HEK293 (cell line): ENCODE results near the gene SYTL3.

Experiments
- CTCF ChIA-PET: fragments of 350-600 bp; formaldehyde crosslinking; extraction: SDS; loops from one replicate; lab custom pipeline; 2021; ENCODE audit warnings: antibody characterized with exemption; lab: Yijun Ruan, JAX
- POLR2A ChIA-PET: fragments of 300-600 bp; formaldehyde crosslinking; extraction: SDS; loops from one replicate; lab custom pipeline; 2020; ENCODE audit warnings: antibody characterized with exemption, inconsistent platforms; lab: Yijun Ruan, JAX
- H3K27ac ChIP-seq: fragments of 200-500 bp; sonication (Bioruptor generic); 2 replicates; pipeline ENCODE4 v1.5.1; 2014; ENCODE audit warnings: low read depth, low read length, control low read depth, inconsistent platforms; ENCODE audit errors: extremely low read depth
- H3K36me3 ChIP-seq, 2 experiments: fragments of 200-500 bp in 1 of 2; sonication (Bioruptor generic) in 1 of 2; 1 replicate in 1 of 2; 2 replicates in 1 of 2; pipeline ENCODE4 v1.5.1; 2014 to 2017; ENCODE audit warnings: inconsistent platforms in 2 of 2, low read length in 2 of 2; ENCODE audit not compliant: control insufficient read depth in 2 of 2, insufficient read depth in 1 of 2
- H3K4me1 ChIP-seq: fragments of 200-500 bp; sonication (Bioruptor generic); 2 replicates; pipeline ENCODE4 v1.5.1; 2014; ENCODE audit warnings: mild to moderate bottlenecking, low read length, inconsistent platforms; ENCODE audit not compliant: control insufficient read depth, insufficient read depth
- H3K4me3 ChIP-seq: 2 replicates; pipeline ENCODE4 v1.5.1; 2011; ENCODE audit warnings: low read depth, mild to moderate bottlenecking, control low read depth, low read length, moderate library complexity
- H3K9me3 ChIP-seq: fragments of 200-500 bp; sonication (Bioruptor generic); 2 replicates; pipeline ENCODE4 v1.5.1; 2014; ENCODE audit warnings: low read depth, low read length, inconsistent platforms; ENCODE audit not compliant: control insufficient read depth, insufficient read depth
- BCL11A ChIP-seq: fragments of 450-650 bp; formaldehyde crosslinking; IDR thresholded peaks from 2 replicates; pipeline ENCODE4 v1.5.1; 2016; ENCODE audit warnings: low read depth, missing biosample characterization, missing genetic modification characterization
- HIC1 ChIP-seq: fragments of 450-650 bp; formaldehyde crosslinking; IDR thresholded peaks from 2 replicates; pipeline ENCODE4 v1.5.1; 2016; ENCODE audit warnings: missing biosample characterization, missing genetic modification characterization
- PRDM10 ChIP-seq: fragments of 450-650 bp; formaldehyde crosslinking; IDR thresholded peaks from 2 replicates; pipeline ENCODE4 v1.5.1; 2016; ENCODE audit warnings: missing biosample characterization, missing genetic modification characterization
- ZNF223 ChIP-seq: fragments of 450-650 bp; formaldehyde crosslinking; IDR thresholded peaks from 2 replicates; pipeline ENCODE4 v1.5.1; 2016; ENCODE audit warnings: missing biosample characterization, missing genetic modification characterization
- ZNF23 ChIP-seq: fragments of 450-650 bp; formaldehyde crosslinking; IDR thresholded peaks from 2 replicates; pipeline ENCODE4 v1.5.1; 2016; ENCODE audit warnings: missing biosample characterization, missing genetic modification characterization, borderline replicate concordance
- ZNF266 ChIP-seq: fragments of 450-650 bp; formaldehyde crosslinking; IDR thresholded peaks from 2 replicates; pipeline ENCODE4 v1.5.1; 2016; ENCODE audit warnings: missing biosample characterization, missing genetic modification characterization, low read depth
- ZNF280D ChIP-seq: fragments of 450-650 bp; formaldehyde crosslinking; IDR thresholded peaks from 2 replicates; pipeline ENCODE4 v1.5.1; 2016; ENCODE audit warnings: missing biosample characterization, missing genetic modification characterization
- ZNF302 ChIP-seq: fragments of 450-650 bp; formaldehyde crosslinking; IDR thresholded peaks from 2 replicates; pipeline ENCODE4 v1.5.1; 2016; ENCODE audit warnings: missing biosample characterization, missing genetic modification characterization, low read depth
- ZNF311 ChIP-seq: fragments of 450-650 bp; formaldehyde crosslinking; IDR thresholded peaks from 2 replicates; pipeline ENCODE4 v1.5.1; 2017; ENCODE audit warnings: missing biosample characterization, missing genetic modification characterization, borderline replicate concordance
- ZNF48 ChIP-seq: fragments of 450-650 bp; formaldehyde crosslinking; IDR thresholded peaks from 2 replicates; pipeline ENCODE4 v1.5.1; 2016; ENCODE audit warnings: missing biosample characterization, missing genetic modification characterization
- ZNF501 ChIP-seq: fragments of 450-650 bp; formaldehyde crosslinking; IDR thresholded peaks from 2 replicates; pipeline ENCODE4 v1.5.1; 2016; ENCODE audit warnings: missing biosample characterization, missing genetic modification characterization
- ZNF514 ChIP-seq: fragments of 450-650 bp; formaldehyde crosslinking; IDR thresholded peaks from 2 replicates; pipeline ENCODE4 v1.5.1; 2016; ENCODE audit warnings: missing biosample characterization, missing genetic modification characterization
- ZSCAN5A ChIP-seq: fragments of 450-650 bp; formaldehyde crosslinking; IDR thresholded peaks from 2 replicates; pipeline ENCODE4 v1.5.1; 2016; ENCODE audit warnings: missing biosample characterization, missing genetic modification characterization

SYTL3 gene

GRCh38 chr6:158812611-158813010, 162.8 kb downstream of the SYTL3 start:
- H3K4me1 ChIP-seq: peaks cover 33% of the 10 kb centered on the region
- no peak overlapping the region for H3K4me3 ChIP-seq
- CTCF ChIA-PET: interaction anchor here (0.7 to 2.2 kb wide), 3 partner anchors 14 to 93 kb away, joined by 3 to 5 read pairs (median 5); no protein-coding TSS in a partner anchor

More at GRCh38 chr6:158812611-158813010, 162.8 kb downstream of the SYTL3 start:
- no peaks in the 10 kb centered on the region for H3K9me3 ChIP-seq
- POLR2A ChIA-PET: interaction anchor here (1.4 to 1.5 kb wide), 2 partner anchors 10 to 13 kb away, joined by 3 to 5 read pairs; no protein-coding TSS in a partner anchor
- H3K36me3 ChIP-seq: peaks cover 3 to 69% of the 10 kb centered on the region in 2 experiments; a peak in 2 of 3 replicates
- no peak for TF ChIP-seq ZNF48 (tag by site-specific recombination)
- TF ChIP-seq PRDM10 (tag by site-specific recombination): no peak
- TF ChIP-seq ZNF302: no peak
- TF ChIP-seq ZNF514: no peak
- TF ChIP-seq ZNF280D (tag by site-specific recombination): no peak
- TF ChIP-seq ZNF23 (tag by site-specific recombination): no peak
- TF ChIP-seq ZNF311 (tag by site-specific recombination): no peak
- no peak for TF ChIP-seq HIC1 (tag by site-specific recombination)
- no peak for TF ChIP-seq ZNF266
- TF ChIP-seq ZNF501: no peak
- no peak for TF ChIP-seq ZNF223 (tag by site-specific recombination)
- no peak for TF ChIP-seq BCL11A
- no peak for TF ChIP-seq ZSCAN5A
- no peak overlapping the region for H3K27ac ChIP-seq
